HG02759 (cell line): ENCODE measurements around the gene LRRC46.

ENCODE experiments used
- ATAC-seq: cut with Tn5 transposase; IDR thresholded peaks from one replicate; pipeline ENCODE4 v1.9.1; 2021; ENCODE audit warnings: mild to moderate bottlenecking, moderate library complexity; ENCODE audit not compliant: unreplicated experiment

LRRC46 gene

DNA sequence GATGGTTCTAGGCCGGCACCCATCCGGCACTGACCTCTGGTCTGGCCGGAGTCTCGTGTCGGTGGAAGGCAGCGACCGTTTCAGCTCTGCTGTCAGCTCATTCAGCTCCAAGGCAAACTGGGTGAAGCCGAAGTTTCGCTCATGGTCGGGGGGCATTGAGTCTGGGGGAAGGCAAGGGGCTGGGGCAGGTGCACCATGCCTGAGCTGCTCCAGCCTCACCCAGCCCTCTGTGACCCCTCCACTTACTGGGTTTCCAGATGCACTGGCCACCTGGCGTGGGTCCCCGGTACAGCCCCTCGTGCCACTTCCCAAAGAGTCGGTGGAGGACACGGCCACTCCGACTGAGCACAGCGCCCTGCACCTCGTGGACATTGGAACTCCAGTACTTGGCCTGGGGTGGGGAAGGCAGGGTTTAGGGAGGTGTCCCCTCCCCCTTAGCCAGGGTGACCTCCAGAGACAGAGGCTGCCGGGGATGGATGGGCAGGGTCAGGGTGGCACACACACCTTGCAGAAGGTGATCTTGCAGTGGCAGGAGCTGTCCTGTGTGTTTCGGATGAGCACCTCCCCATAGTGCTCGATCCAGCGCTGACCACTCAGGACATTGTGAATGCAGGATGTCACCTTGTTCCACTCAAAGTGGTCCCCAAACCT lies 22.5 kb upstream of the LRRC46 start:
- ATAC-seq, result no peak

GRCh38 chr17:47810200-47810821 lies 21.2 kb upstream of the LRRC46 start:
- ATAC-seq, result no peak

GRCh38 chr17:47810901-47811635 lies 20.4 kb upstream of the LRRC46 start:
- ATAC-seq, result no peak

- ATAC-seq, result no peak
Observed at GRCh38 chr17:47811709-47812108, 19.8 kb upstream of the LRRC46 start.

GRCh38 chr17:47812146-47812920 lies 19.1 kb upstream of the LRRC46 start:
- no peak for ATAC-seq

GRCh38 chr17:47813077-47813476 lies 18.4 kb upstream of the LRRC46 start:
- ATAC-seq, result no peak

DNA sequence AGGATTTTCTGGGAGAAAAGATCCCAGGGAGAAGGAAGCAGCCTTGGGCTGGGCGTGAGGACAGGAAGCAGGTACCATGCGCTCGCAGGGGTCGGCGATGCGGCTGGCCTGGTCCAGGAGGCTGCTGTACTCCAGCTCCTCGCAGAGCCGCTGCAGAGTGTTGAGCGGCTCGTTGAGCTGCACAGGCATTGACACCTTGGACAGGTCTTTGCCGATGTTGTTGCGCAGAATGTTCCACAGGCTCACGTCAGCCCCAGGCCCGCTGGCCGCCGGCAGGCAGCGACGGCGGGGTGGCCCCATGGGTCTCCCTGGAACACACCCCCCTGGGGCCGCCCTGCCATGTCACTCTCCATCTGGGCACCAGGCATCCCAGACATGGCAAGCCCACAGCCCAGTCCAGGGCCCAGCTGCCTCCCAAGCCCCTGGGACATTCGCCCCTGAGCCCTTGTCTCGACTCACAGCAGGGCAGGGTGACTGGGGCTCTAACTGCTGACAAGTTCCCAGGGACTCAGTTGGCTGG lies 17.9 kb upstream of the LRRC46 start:
- no peak for ATAC-seq

DNA sequence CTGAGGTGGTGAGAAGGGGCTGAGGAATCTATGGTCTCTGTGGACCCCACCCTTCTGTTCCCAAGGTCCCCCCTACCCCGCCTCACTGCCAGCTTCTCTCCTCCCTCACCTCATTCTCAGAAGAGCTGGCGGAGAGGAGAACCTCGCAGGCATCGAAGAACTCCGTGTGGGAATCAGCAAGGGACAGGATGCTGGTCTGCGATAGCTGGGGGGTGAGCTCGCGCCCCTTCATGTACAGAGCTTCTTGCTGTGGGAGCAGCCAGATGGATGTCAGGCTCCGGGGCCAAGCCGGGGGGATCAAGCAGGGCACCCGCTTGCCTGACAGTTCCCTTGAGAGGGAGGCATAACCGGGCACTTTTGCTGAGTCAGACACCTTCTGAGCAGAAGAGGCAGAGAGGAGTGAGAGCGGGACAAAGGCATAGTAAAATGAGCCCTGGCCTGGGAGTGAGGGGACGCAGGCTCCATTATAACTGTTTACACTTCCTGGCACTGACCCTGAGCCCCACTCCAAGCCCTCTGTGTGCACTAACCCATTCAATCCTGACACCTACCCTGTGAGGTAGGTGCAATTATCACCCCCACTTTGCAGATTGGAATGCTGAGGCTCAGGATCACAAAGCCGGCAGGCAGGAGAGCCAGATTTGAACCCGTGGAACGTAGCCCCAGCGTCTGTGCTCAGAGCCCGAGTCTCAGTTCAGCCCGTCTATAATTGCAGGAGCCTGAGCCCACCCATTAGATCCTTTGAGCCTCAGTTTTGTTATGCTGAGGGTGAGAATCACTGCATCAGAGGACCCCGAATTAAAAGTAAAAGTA lies 16.2 kb upstream of the LRRC46 start:
- no peak for ATAC-seq

- ATAC-seq, result no peak
Observed at GRCh38 chr17:47816111-47816735, 15.2 kb upstream of the LRRC46 start.

DNA sequence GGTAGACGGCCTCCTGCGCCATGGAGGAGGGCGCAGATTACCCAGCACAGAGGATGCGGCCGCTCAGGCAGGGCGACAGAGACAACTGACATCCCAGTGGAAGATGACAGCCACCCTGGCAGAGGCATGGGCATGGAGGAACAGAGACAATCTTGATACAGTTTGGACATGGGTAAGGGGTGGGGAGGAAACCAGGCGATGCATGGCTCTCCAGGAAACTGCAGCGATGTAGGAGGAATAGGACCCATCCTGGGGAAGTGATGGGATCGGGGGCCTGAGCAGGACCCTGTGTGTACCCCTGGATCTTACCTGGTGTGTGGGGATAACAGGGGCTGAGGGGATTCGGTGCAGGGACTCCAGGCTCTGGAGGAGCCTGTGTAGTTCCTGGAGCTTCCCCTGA lies 14.5 kb upstream of the LRRC46 start:
- ATAC-seq, result no peak

DNA sequence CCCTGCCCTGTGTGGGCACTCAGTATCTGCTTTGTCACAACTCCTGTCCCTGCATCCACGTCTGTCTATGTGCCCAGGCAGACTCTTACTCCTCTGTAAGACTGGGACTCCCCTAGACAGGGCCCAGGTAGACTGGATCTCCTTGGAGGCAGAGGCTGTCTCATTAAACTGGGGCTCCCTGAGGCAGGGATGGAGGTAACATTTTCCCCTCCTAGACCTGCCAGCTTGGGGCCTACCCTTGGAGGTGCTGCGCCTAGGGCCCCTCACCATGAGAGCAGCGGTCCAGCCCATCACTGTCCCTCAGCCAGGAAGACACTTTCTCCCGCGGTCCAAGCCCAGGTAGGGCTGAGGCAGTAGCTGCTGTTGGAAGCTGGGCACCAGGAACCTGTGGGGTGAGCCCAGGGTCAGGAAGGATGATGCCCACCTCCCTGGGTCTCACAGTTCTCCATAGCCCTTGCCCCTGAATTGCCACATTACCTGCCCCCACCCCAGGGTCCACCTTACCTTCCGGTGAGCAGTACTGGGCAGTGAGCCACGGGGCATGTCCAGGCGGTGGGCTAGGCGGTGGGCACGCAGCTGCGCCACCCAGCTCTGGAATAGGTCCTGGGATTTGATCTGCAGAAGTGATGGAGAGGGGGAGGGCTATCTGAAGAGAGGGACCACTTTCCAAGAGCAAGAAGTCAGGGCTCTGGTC lies 13.3 kb upstream of the LRRC46 start:
- ATAC-seq, result no peak

DNA sequence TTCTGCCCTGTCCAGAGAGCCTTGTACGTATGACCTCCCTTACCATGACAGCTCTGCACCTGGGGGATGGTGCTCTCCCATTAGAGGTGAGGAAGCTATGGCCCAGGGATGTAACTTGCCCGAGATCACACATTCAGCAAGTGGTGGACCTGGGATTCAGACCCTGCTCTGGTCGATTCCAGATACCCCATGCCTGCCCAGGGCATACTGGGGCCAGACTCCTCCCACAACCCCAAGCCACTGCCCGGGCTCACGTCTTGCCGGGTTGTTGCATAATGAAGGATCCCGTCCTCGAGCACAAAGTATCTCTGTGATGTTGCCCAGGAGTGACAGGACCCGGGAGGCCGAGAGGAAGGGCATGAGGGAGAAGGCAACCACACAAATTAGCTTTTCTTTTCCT lies 12.0 kb upstream of the LRRC46 start:
- no peak for ATAC-seq

DNA sequence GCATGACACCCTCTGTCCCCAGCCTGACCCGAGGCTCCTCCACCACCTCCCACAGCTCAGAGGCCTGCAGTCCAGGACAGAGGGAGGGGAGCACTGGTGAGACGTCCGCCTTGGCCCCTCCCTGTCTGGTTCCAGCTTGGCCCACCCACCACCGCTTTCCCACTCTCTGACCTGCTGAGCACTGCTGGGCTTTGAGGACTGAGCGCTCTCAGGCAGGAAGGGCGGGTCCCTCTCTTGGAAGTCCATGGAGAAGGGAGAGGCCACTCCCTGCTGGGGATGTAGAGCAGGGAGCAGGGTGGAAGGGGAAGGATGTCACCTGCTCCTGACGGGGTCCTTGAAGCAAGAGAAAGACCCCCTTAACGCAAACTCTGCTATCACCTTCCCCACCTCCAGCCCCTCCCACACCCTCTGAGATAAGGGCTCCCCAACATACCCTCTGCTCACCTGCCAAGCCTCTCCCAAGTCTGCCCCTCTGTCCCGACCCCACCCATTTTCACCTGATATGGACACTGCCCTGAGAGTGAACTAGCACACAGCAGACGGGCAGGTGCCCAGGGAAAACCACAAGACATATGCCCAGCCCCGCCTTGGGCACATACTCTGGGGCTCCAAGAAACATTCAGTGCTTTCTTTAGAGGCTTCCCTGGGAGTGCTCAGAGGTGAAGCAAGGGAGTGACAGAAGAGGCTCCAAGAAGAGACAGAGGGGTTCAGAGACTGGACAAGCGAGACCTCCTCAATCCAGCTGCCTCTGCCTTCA lies 11.3 kb upstream of the LRRC46 start:
- no peak for ATAC-seq

GRCh38 chr17:47821031-47821423 lies 10.4 kb upstream of the LRRC46 start:
- ATAC-seq, result no peak

- peak; percentile 90 for ATAC-seq
Observed at GRCh38 chr17:47821424-47822391, 9.8 kb upstream of the LRRC46 start, which contains the start of gene OSBPL7. Gene OSBPL7 (minus strand): TSS chr17:47821794. CDS start chr17:47820278, 1,516 bp downstream.

DNA sequence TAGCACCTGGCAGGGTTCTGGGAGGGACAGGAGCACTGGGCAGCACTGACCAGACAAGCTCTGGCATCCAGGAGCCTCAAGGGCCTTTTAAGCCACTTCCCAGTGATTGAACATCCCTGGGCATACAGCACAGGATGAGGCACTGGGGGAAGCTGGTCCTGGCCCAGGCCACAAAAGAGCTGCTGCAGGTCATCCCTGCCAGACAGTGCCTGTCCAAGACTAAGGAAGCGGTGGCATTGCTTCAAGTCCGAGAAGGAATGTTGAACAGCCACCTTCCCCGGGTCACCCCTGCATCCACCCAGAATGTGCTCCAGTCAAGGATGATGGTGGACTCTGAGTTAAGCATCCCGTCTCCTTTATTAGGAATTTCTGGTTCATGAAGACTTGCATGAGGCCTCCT lies 8.7 kb upstream of the LRRC46 start:
- no peak for ATAC-seq

DNA sequence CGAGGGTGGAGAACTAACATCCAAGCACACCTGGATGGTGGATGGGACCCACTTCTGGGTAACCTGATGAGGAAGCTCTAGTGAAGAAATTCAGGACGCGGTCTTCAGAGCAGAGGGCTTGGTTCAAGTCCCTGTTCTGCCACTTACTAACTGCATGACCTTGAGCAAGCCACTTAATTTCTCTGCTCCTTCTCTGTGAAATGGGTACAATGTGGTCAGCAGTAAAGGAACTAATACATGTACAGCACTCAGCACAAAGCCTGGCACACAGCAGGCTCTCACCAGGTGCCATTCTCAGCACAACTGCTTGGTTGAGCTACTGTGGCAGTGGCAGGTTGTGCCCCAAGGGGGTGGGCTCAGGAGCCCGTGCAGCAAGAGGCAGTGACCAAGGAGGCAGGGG lies 8.0 kb upstream of the LRRC46 start:
- ATAC-seq, result no peak
